HepG2 (cell line): ENCODE data around the gene NWD2.

Experiments
- CREM ChIP-seq, 2 experiments: sonication (generic) in 1 of 2; formaldehyde crosslinking in 1 of 2; IDR thresholded peaks; 2 replicates each; pipeline versions ENCODE4 v1.4.0 to v1.6.1; 2016 to 2020; ENCODE audit warnings: antibody characterized with exemption in 1 of 2, mild to moderate bottlenecking in 1 of 2, missing genetic modification reagents in 1 of 2
- FOXA3 ChIP-seq: IDR thresholded peaks from 2 replicates; pipeline ENCODE4 v1.6.1; 2016; ENCODE audit warnings: missing genetic modification reagents, missing compliant biosample characterization
- GABPA ChIP-seq, 2 experiments: IDR thresholded peaks; 2 replicates each; pipeline ENCODE4 v1.6.1; 2011 to 2016; ENCODE audit warnings: low read depth in 2 of 2, low read length in 1 of 2, missing biosample characterization in 1 of 2, missing genetic modification characterization in 1 of 2
- NPAS2 ChIP-seq: sonication (generic); formaldehyde crosslinking; IDR thresholded peaks from 2 replicates; pipeline ENCODE4 v1.8.0; 2022; ENCODE audit warnings: mild to moderate bottlenecking, missing genetic modification reagents, borderline replicate concordance
- NR2F1 ChIP-seq, 2 experiments: fragments of 450-650 bp in 1 of 2; formaldehyde crosslinking in 1 of 2; IDR thresholded peaks; 2 replicates each; pipeline versions ENCODE4 v1.5.0 to v1.6.1; 2016 to 2020; ENCODE audit warnings: mild to moderate bottlenecking in 1 of 2, missing compliant biosample characterization in 1 of 2, missing genetic modification reagents in 1 of 2, moderate library complexity in 1 of 2
- PCBP1 ChIP-seq: fragments of 200-400 bp; formaldehyde crosslinking; IDR thresholded peaks from 2 replicates; pipeline ENCODE4 v1.6.1; 2017; ENCODE audit warnings: mild to moderate bottlenecking, low read depth, low read length, borderline replicate concordance
- SUZ12 ChIP-seq: fragments of 150-350 bp; IDR thresholded peaks from 2 replicates; pipeline ENCODE4 v1.6.1; 2014; ENCODE audit warnings: low read depth, low read length
- TP53 ChIP-seq: sonication (generic); formaldehyde crosslinking; conservative IDR thresholded peaks from 2 replicates; pipeline ENCODE4 v1.4.0; 2020; ENCODE audit warnings: missing genetic modification reagents
- ZFP36 ChIP-seq: fragments of 150-350 bp; IDR thresholded peaks from 2 replicates; pipeline ENCODE4 v1.6.1; 2018; ENCODE audit warnings: borderline replicate concordance, low read length, low read depth; ENCODE audit not compliant: partially characterized antibody
- ZFP91 ChIP-seq: sonication (generic); formaldehyde crosslinking; IDR thresholded peaks from 2 replicates; pipeline ENCODE4 v1.9.0; 2022; ENCODE audit warnings: missing genetic modification reagents, mild to moderate bottlenecking, borderline replicate concordance
- ZNF12 ChIP-seq: sonication (generic); formaldehyde crosslinking; IDR thresholded peaks from 2 replicates; pipeline ENCODE4 v1.5.0; 2020; ENCODE audit warnings: missing genetic modification reagents
- ZNF354B ChIP-seq: sonication (generic); formaldehyde crosslinking; IDR thresholded peaks from 2 replicates; pipeline ENCODE4 v1.8.0; 2022; ENCODE audit warnings: mild to moderate bottlenecking, missing genetic modification reagents
- TF ChIP-seq, protein P1 (sequence below): sonication (generic); formaldehyde crosslinking; IDR thresholded peaks from 2 replicates; pipeline ENCODE4 v1.4.0; 2020; ENCODE audit warnings: missing genetic modification reagents

- TF ChIP-seq NPAS2 (CRISPR knock-in tag) (no peak), TP53 (CRISPR knock-in tag) (no peak), ZNF354B (no peak), ZFP36 (no peak), FOXA3 (CRISPR knock-in tag) (no peak), CREM (IDR thresholded peaks at IDR 0.05) (no peak), CREM (CRISPR knock-in tag; IDR thresholded peaks at IDR 0.05) (no peak), GABPA (IDR thresholded peaks at IDR 0.05; ENCODE audit: low read depth, low read length) (no peak), GABPA (CRISPR knock-in tag; IDR thresholded peaks at IDR 0.05; ENCODE audit: low read depth) (no peak), SUZ12 (no peak), ZFP91 (CRISPR knock-in tag) (no peak), ZNF12 (CRISPR knock-in tag) (no peak), NR2F1 (CRISPR knock-in tag; IDR thresholded peaks at IDR 0.05) (no peak), PCBP1 (no peak)
- TF ChIP-seq, protein P1, sequence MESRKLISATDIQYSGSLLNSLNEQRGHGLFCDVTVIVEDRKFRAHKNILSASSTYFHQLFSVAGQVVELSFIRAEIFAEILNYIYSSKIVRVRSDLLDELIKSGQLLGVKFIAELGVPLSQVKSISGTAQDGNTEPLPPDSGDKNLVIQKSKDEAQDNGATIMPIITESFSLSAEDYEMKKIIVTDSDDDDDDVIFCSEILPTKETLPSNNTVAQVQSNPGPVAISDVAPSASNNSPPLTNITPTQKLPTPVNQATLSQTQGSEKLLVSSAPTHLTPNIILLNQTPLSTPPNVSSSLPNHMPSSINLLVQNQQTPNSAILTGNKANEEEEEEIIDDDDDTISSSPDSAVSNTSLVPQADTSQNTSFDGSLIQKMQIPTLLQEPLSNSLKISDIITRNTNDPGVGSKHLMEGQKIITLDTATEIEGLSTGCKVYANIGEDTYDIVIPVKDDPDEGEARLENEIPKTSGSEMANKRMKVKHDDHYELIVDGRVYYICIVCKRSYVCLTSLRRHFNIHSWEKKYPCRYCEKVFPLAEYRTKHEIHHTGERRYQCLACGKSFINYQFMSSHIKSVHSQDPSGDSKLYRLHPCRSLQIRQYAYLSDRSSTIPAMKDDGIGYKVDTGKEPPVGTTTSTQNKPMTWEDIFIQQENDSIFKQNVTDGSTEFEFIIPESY (CRISPR knock-in tag) = no peak
These were observed 220.0 kb downstream of the NWD2 start for GRCh38 chr4:37464373-37465128.
